ENCODE data around the gene CYP2F1. TPM values are rescaled to one million over a fixed set of nuclear protein-coding genes. Genes with fewer than 3 reads are reported as not detected.
A peak's percentile ranks its signal among the peaks of the same experiment; 100 is the strongest.

Gene CYP2F1
- total and polyA plus RNA-seq, 2 experiments from 2014 or later: 1.1 TPM; not detected in 1

DNA sequence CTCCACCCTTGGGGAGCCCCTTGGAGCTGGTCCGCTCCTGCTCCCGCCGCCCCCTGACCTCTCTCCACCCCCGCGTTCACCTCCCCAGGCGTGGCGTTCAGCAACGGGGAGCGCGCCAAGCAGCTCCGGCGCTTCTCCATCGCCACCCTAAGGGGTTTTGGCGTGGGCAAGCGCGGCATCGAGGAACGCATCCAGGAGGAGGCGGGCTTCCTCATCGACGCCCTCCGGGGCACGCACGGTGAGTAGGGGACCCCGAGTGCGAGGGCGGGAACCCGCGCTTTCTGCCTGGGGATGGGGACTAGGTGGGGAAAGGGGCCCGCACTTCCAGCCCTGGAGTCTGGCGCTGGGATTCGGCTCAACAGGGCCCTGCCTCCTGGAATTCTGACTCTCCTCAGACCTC lies 24.3 kb upstream of the CYP2F1 start:
- Mint-ChIP-seq H3K4me1 (peaks cover 12% of the 10 kb centered on the region; the same call in 2 of the 3 replicates), H3K36me3 (ENCODE audit: low read depth) (peaks cover 4% of the 10 kb centered on the region; the same call in 1 of the 3 replicates), H3K9me3 (peaks cover 4% of the 10 kb centered on the region; the same call in 2 of the 3 replicates), H3K4me3 (peak overlapping the region; percentile 73), H3K27me3 (ENCODE audit: insufficient read depth, low read depth, poor library complexity) (peaks cover 41% of the 10 kb centered on the region), H3K27ac (no peak overlapping the region)
- Histone ChIP-seq H2AFZ (peak overlapping the region; percentile 98), H3K4me1 (ENCODE audit: insufficient read depth) (peaks cover 5% of the 10 kb centered on the region; the same call in 1 of the 2 replicates), H3K9me2 (ENCODE audit: insufficient read depth) (no peaks in the 10 kb centered on the region), H3K79me2 (replicated peaks; ENCODE audit: insufficient read depth) (no peaks in the 10 kb centered on the region), H4K20me1 (replicated peaks; ENCODE audit: insufficient read depth) (no peaks in the 10 kb centered on the region), H3K4me3 (peak overlapping the region; percentile 80), H3K36me3 (ENCODE audit: insufficient read depth) (no peaks in the 10 kb centered on the region), H3K4me2 (peak overlapping the region; percentile 93), H3K27ac (ENCODE audit: low read depth) (no peak overlapping the region), H3F3A (replicated peaks; ENCODE audit: low read depth) (no peaks in the 10 kb centered on the region), H3K27me3 (ENCODE audit: insufficient read depth) (peaks cover 45% of the 10 kb centered on the region)
- TF ChIP-seq STAT1 (IDR thresholded peaks at IDR 0.05; ENCODE audit: unreplicated experiment) (no peak), JUNB (IDR thresholded peaks at IDR 0.05; ENCODE audit: unreplicated experiment) (no peak), REST (IDR thresholded peaks at IDR 0.05; ENCODE audit: unreplicated experiment) (no peak), NANOG (IDR thresholded peaks at IDR 0.05; ENCODE audit: borderline replicate concordance) (no peak), EZH2 (IDR thresholded peaks at IDR 0.05; ENCODE audit: low read depth, unreplicated experiment) (peak; percentile 28)
- TF ChIP-seq, protein P1, sequence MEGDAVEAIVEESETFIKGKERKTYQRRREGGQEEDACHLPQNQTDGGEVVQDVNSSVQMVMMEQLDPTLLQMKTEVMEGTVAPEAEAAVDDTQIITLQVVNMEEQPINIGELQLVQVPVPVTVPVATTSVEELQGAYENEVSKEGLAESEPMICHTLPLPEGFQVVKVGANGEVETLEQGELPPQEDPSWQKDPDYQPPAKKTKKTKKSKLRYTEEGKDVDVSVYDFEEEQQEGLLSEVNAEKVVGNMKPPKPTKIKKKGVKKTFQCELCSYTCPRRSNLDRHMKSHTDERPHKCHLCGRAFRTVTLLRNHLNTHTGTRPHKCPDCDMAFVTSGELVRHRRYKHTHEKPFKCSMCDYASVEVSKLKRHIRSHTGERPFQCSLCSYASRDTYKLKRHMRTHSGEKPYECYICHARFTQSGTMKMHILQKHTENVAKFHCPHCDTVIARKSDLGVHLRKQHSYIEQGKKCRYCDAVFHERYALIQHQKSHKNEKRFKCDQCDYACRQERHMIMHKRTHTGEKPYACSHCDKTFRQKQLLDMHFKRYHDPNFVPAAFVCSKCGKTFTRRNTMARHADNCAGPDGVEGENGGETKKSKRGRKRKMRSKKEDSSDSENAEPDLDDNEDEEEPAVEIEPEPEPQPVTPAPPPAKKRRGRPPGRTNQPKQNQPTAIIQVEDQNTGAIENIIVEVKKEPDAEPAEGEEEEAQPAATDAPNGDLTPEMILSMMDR (conservative IDR thresholded peaks at IDR 0.05; ENCODE audit: low read depth in 2 of 2): peak; percentile 11 to 38; a peak in 2 of 4 replicates
- TF ChIP-seq, protein P2, sequence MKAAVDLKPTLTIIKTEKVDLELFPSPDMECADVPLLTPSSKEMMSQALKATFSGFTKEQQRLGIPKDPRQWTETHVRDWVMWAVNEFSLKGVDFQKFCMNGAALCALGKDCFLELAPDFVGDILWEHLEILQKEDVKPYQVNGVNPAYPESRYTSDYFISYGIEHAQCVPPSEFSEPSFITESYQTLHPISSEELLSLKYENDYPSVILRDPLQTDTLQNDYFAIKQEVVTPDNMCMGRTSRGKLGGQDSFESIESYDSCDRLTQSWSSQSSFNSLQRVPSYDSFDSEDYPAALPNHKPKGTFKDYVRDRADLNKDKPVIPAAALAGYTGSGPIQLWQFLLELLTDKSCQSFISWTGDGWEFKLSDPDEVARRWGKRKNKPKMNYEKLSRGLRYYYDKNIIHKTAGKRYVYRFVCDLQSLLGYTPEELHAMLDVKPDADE (IDR thresholded peaks at IDR 0.05): no peak
- DNase-seq (ENCODE audit: low spot score) (peak; percentile 79), ATAC-seq (peak; percentile 88)

- peaks cover 2% of the 10 kb centered on the region; the same call in 1 of the 2 replicates for H3K4me1 ChIP-seq (ENCODE audit: insufficient read depth)
- H3K27me3 ChIP-seq (ENCODE audit: insufficient read depth): peaks cover 15% of the 10 kb centered on the region
- no peak overlapping the region for H3K27ac ChIP-seq (ENCODE audit: low read depth)
- ATAC-seq: peak; percentile 60
- H3K4me3 ChIP-seq: no peak overlapping the region
- Mint-ChIP-seq H3K4me3 (no peak overlapping the region), H3K27me3 (ENCODE audit: insufficient read depth, low read depth, poor library complexity) (peaks cover 14% of the 10 kb centered on the region), H3K27ac (no peak overlapping the region), H3K36me3 (ENCODE audit: low read depth) (no peaks in the 10 kb centered on the region; the same call in 2 of the 3 replicates), H3K4me1 (peaks cover 2% of the 10 kb centered on the region; the same call in 2 of the 3 replicates), H3K9me3 (peaks cover 26% of the 10 kb centered on the region; the same call in 2 of the 3 replicates)
- H3K36me3 ChIP-seq (ENCODE audit: insufficient read depth): no peaks in the 10 kb centered on the region
- no peak overlapping the region for H2AFZ ChIP-seq
- H3K79me2 ChIP-seq (replicated peaks; ENCODE audit: insufficient read depth): no peaks in the 10 kb centered on the region
- H3F3A ChIP-seq (replicated peaks; ENCODE audit: low read depth): no peaks in the 10 kb centered on the region
- H3K9me2 ChIP-seq (ENCODE audit: insufficient read depth): no peaks in the 10 kb centered on the region
- peak; percentile 46 for DNase-seq (ENCODE audit: low spot score)
- no peak overlapping the region for H3K4me2 ChIP-seq
- no peaks in the 10 kb centered on the region for H4K20me1 ChIP-seq (replicated peaks; ENCODE audit: insufficient read depth)
- TF ChIP-seq STAT1 (IDR thresholded peaks at IDR 0.05; ENCODE audit: unreplicated experiment) (no peak), EZH2phosphoT487 (IDR thresholded peaks at IDR 0.05; ENCODE audit: unreplicated experiment) (no peak)
- TF ChIP-seq, protein P1 (conservative IDR thresholded peaks at IDR 0.05; ENCODE audit: low read depth in 2 of 2): no peak
Observed at GRCh38 chr19:41095703-41096102, 18.5 kb upstream of the CYP2F1 start.

Data from GM23338 (cell line).